HG02981 (cell line): ENCODE results near the gene CDX1.
"Not testable (repeated sequence)": the region's sequence is repeated elsewhere in the genome, so short reads cannot be mapped to it uniquely, and the experiment has no call there.

Experiments
- ATAC-seq: cut with Tn5 transposase; IDR thresholded peaks from one replicate; pipeline ENCODE4 v1.9.1; 2021; ENCODE audit warnings: mild to moderate bottlenecking, moderate library complexity; ENCODE audit not compliant: unreplicated experiment

The CDX1 gene

GRCh38 chr5:150224483-150225027 lies 58.0 kb downstream of the CDX1 start:
- ATAC-seq, result no peak

DNA sequence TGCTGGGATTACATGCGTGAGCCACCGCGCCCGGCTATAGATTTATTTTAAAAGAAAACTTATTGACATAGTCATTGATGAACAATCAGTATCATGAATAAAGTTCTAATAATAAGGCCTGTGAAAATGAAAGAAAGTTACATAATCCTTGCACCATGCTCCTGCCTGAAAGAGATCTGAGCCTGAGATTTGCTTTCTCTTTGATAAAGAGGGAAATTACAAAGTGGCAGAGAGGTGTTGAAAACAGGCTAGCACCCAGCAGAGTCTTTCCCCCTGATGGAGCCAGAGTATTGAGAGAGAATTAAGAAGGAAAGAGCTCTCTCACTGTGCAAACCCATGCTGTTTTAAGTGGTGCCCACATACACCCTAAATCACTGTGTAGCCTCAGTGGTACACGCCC lies 60.5 kb downstream of the CDX1 start:
- ATAC-seq, result no peak

- ATAC-seq, result no peak
Observed at GRCh38 chr5:150227606-150228273, 61.2 kb downstream of the CDX1 start.

- no peak for ATAC-seq
Observed at GRCh38 chr5:150229571-150229970, 63.0 kb downstream of the CDX1 start.

GRCh38 chr5:150230842-150231241 lies 64.3 kb downstream of the CDX1 start:
- ATAC-seq, result no peak

- not testable (repeated sequence) for ATAC-seq
Observed at GRCh38 chr5:150233706-150234105, 67.1 kb downstream of the CDX1 start.
